NCI-H2196 (cell line): Measurements from ENCODE around the gene TTLL8.
A peak's percentile ranks its signal among the peaks of the same experiment; 100 is the strongest.

Experiments used
- DNase-seq: peaks from one replicate; lab custom pipeline; 2025; ENCODE audit not compliant: unreplicated experiment; lab: John Stamatoyannopoulos, UW

Gene TTLL8

DNA sequence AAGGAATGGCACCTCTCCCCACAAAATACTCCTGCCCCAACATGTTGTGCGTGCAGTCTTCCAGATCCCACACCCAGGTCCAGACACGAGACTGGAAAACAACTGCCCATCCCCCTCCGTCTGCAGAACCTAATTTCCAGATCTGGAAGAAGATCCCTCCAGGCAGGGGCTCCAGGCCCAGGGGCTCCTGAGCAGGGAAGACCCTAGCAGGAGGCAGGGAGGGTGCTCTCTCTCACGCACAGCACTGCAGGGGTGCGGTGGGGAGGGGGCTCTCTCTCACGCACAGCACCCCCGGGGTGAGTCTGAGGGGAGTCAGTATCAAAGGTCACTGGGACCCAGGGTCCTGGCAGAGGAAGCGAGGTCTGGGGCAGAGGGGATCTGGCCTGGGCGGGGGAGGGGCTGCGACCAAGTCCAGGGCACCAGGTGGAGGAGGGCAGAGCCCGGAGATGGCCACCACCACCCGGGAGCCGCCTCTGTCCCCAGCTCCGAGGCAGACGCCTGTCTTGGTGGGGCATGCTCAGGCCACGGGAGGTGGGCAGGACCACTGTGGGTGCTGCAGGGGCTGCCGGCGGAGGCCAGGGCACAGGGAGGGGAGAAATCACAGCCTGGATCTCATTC lies 25.5 kb upstream of the TTLL8 start:
- no peak for DNase-seq

- no peak for DNase-seq
Observed at GRCh38 chr22:50082961-50083461, 24.9 kb upstream of the TTLL8 start.

DNA sequence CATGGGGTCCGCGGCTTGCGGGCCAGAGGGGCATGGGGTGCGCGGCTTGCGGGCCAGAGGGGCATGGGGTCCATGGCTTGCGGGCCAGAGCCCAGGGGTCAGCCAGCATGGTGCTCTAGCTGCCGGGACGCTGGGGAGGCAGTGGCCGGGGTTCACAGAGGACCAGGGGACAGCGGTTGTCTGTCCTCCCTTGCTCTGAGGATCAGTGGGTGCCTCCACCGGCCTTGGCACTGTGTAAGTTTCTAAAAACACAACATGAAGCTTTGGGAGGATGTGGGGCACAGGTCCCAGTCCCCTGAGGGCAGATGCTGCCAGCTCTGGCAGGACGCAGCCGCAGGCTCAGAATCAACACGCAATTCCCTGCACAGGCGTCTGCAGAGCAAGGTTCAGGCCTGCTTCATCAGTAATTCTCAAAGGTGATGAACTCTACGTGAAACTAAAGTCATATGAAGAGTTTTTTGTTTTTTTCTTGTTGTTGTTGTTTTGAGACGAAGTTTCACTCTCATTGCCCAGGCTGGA lies 24.2 kb upstream of the TTLL8 start:
- DNase-seq = no peak

- no peak for DNase-seq
Observed at GRCh38 chr22:50081426-50082196, 23.5 kb upstream of the TTLL8 start.

DNA sequence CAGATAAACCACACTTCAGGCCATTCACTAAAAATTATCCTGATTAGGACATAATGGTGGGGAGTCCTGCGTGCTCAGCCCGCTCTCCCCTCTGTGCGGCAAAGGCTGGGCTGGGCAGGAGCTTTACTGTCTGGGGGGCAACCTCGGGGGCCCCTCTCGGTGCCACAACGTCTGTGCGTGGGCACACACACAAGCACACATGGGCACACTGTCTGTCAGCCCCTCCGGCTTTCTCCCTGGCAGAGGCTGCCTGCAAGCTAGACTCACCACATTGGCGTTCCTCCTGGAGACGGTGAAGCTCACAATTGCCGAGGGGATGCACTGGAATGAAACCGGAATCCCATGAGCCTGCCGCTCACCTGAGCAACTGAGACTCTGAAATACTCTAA lies 22.0 kb upstream of the TTLL8 start:
- DNase-seq = no peak

DNA sequence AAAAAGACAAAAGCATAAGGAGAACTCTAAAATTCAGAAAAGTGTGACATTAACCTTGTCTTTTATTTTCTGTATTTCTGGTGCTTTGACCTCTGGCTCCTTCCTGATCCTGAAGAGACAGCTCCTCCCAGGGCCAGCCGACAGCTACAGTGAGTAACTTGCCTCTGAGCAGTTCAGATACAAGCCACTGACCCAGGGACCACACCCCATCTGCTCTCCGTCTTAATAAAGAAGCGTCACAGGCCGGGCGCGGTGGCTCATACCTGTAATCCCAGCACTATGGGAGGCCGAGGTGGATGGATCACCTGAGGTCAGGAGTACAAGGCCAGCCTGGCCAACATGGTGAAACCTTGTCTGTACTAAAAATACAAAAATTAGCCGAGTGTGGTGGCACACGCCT lies 20.7 kb upstream of the TTLL8 start:
- DNase-seq = no peak

GRCh38 chr22:50078246-50078645 lies 20.1 kb upstream of the TTLL8 start:
- no peak for DNase-seq

DNA sequence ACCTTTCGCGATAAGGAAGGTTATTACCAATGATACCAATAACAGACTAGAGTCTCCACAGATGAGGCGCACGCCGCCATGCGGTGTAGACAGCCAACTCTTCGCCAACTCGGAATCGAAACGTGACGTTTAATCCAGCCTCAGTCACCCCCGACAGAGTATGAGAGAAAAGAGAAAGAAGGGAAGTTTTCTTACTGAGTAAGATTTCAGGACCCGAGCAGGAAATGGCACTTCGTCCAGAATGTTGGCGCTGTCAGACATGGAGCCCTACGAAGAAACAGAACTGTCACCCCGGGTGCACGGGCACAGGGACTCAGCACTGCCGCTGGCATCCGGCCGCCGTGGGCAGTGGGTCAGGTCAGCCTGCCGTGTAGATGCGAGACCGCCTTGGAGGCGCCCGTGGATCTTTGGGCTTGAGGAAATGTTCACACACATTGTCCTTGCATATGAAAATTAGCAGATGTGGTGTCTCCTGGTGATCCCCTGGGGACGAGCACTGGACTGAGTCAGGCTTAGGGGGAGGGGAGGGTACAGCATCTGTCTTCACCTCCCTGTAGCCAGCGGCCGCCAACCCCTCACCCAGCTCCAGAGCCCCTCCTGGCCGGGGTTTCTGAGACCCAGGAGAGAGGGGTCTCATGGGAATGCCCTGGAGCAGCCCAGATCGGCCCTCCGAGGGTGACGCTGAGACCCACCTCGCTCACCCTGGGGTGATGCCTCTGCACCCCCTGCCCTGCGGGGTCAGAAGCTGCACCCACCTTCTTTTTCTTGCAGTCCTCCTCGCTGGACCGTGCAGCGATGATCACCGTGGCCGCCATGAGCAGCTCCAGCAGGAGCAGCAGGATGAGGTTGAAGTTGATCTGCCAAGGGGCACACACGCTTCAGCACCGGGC lies 18.8 kb upstream of the TTLL8 start:
- DNase-seq = no peak

GRCh38 chr22:50074551-50075530 lies 16.7 kb upstream of the TTLL8 start:
- DNase-seq = peak; percentile 70

DNA sequence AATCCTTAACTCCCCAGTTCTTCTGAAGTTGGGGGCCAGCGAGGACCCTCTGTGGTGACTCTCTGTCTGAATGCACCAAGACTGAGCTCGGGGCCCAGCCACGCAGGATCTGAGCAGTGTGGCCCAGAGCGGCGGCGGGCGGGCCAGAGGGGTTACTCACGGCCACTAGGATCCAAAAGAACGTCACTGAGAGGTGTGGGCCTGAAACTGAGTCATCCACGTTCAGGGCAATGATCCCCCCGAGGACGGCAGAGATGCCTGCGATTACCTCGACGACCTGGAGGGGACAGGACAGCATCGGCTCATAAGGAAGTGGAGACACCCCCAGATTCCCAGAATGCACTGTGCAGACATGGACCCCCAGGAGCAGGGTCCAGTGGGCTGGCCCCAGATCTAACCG lies 16.0 kb upstream of the TTLL8 start:
- DNase-seq = no peak

- no peak for DNase-seq
Observed at GRCh38 chr22:50072714-50073538, 14.8 kb upstream of the TTLL8 start.

DNA sequence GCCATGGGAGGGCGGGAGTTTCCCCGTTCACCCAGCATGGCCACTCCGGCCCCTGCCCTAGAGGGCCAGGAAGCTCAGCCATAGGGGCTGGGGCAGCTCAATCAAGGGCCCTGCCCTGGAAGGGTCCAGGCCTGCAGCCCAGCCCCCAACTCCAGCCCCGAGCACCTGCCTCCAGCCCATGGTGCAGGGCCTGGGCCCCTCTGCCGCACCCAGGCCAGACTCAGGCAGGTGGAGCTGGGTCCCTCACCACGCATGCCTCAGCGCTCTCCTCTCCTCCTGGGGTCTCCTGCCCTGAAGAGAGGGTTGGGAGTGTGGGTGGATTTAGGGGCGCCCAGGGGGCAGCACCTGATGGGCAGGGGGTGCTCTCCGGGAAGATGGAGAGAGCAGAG lies 14.1 kb upstream of the TTLL8 start:
- no peak for DNase-seq

- no peak for DNase-seq
Observed at GRCh38 chr22:50071432-50072166, 13.5 kb upstream of the TTLL8 start.

DNA sequence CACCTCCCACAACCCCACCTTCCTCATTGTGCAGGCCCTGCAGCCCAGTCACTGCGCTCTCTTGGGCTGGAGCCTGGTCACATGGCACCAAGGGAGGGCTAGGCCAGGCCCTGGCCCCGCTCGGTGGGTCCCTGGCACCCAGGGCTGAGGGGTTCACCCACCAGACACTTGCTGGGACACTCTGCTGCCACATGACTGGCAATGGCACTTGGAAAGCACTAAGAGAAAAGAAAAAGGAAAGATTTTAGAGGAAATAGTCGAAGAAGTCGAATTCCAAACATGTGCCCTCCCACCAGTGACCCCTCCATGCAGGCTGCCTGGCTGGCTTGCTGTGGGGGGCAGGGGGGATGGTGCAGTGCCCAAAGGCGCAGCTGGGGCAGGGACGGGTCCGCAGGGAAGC lies 12.3 kb upstream of the TTLL8 start:
- DNase-seq = no peak

- no peak for DNase-seq
Observed at GRCh38 chr22:50068096-50068495, 10.0 kb upstream of the TTLL8 start.

GRCh38 chr22:50067244-50067643 lies 9.1 kb upstream of the TTLL8 start:
- no peak for DNase-seq

DNA sequence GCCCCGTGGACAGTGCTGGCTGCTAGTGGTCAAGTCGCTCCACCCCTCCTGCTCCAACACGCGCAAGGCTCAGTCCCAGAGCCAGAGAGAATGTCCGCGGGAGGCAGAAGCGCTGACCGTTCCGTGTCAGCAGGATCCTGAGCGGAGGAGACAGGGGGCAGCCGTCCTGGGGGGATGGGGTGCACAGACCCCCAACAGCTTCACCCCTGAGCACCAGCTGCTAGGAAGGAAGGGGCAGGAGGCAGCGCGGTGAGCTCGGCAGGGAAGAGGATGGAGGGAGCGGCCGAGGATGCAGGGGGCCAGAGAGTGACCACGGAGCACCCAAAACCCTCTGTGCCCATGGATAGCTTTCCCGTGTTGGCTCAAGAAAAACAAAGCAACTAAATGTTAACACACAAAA lies 6.4 kb upstream of the TTLL8 start:
- no peak for DNase-seq

- no peak for DNase-seq
Observed at GRCh38 chr22:50063589-50064393, 5.7 kb upstream of the TTLL8 start.
